ENCODE data around the gene PSMB11.

The PSMB11 gene

GRCh38 chr14:23023795-23024152 is 18.2 kb upstream of the PSMB11 start:
- Mint-ChIP-seq H3K4me3 (no peak overlapping the region), H3K9me3 (no peaks in the 10 kb centered on the region), H3K4me1 (ENCODE audit: low read depth) (peaks cover 69% of the 10 kb centered on the region), H3K27ac (peak overlapping the region; percentile 72), H3K36me3 (ENCODE audit: low read depth) (peaks cover 60% of the 10 kb centered on the region), H3K27me3 (no peaks in the 10 kb centered on the region)
- no peak for DNase-seq

GRCh38 chr14:23024612-23025075 is 17.4 kb upstream of the PSMB11 start:
- DNase-seq: no peak
- Mint-ChIP-seq H3K9me3 (no peaks in the 10 kb centered on the region), H3K4me1 (ENCODE audit: low read depth) (peaks cover 78% of the 10 kb centered on the region), H3K27me3 (no peaks in the 10 kb centered on the region), H3K27ac (peak overlapping the region; percentile 85), H3K4me3 (peak overlapping the region; percentile 36), H3K36me3 (ENCODE audit: low read depth) (peaks cover 69% of the 10 kb centered on the region)

GRCh38 chr14:23025151-23025814 is 16.7 kb upstream of the PSMB11 start:
- H3K36me3 Mint-ChIP-seq (ENCODE audit: low read depth): peaks cover 71% of the 10 kb centered on the region
- H3K4me1 Mint-ChIP-seq (ENCODE audit: low read depth): peaks cover 75% of the 10 kb centered on the region
- H3K27ac Mint-ChIP-seq: peak overlapping the region; percentile 85
- no peaks in the 10 kb centered on the region for H3K27me3 Mint-ChIP-seq
- H3K4me3 Mint-ChIP-seq: peak overlapping the region; percentile 36
- DNase-seq: no peak
- no peaks in the 10 kb centered on the region for H3K9me3 Mint-ChIP-seq

- no peaks in the 10 kb centered on the region for H3K27me3 Mint-ChIP-seq
- H3K9me3 Mint-ChIP-seq: no peaks in the 10 kb centered on the region
- H3K27ac Mint-ChIP-seq: peak overlapping the region; percentile 76
- H3K4me1 Mint-ChIP-seq (ENCODE audit: low read depth): peaks cover 69% of the 10 kb centered on the region
- peaks cover 85% of the 10 kb centered on the region for H3K36me3 Mint-ChIP-seq (ENCODE audit: low read depth)
- peak overlapping the region; percentile 43 for H3K4me3 Mint-ChIP-seq
- no peak for DNase-seq
These were observed 13.2 kb upstream of the PSMB11 start for GRCh38 chr14:23028799-23029198.

- Mint-ChIP-seq H3K4me1 (ENCODE audit: low read depth) (peaks cover 61% of the 10 kb centered on the region), H3K36me3 (ENCODE audit: low read depth) (peaks cover 73% of the 10 kb centered on the region), H3K9me3 (peaks cover 3% of the 10 kb centered on the region), H3K27me3 (no peaks in the 10 kb centered on the region), H3K4me3 (no peak overlapping the region), H3K27ac (peak overlapping the region; percentile 49)
- DNase-seq: no peak
These were observed 11.1 kb upstream of the PSMB11 start for GRCh38 chr14:23030936-23031335.

GRCh38 chr14:23033251-23033727 is 8.7 kb upstream of the PSMB11 start:
- H3K27me3 Mint-ChIP-seq: no peaks in the 10 kb centered on the region
- H3K4me1 Mint-ChIP-seq (ENCODE audit: low read depth): peaks cover 52% of the 10 kb centered on the region
- DNase-seq: no peak
- peaks cover 58% of the 10 kb centered on the region for H3K36me3 Mint-ChIP-seq (ENCODE audit: low read depth)
- peak overlapping the region; percentile 99 for H3K4me3 Mint-ChIP-seq
- H3K9me3 Mint-ChIP-seq: peaks cover 3% of the 10 kb centered on the region
- peak overlapping the region; percentile 99 for H3K27ac Mint-ChIP-seq

GRCh38 chr14:23033801-23034497 is 8.1 kb upstream of the PSMB11 start:
- no peak for DNase-seq
- peak overlapping the region; percentile 99 for H3K27ac Mint-ChIP-seq
- peaks cover 3% of the 10 kb centered on the region for H3K9me3 Mint-ChIP-seq
- peak overlapping the region; percentile 99 for H3K4me3 Mint-ChIP-seq
- H3K36me3 Mint-ChIP-seq (ENCODE audit: low read depth): peaks cover 52% of the 10 kb centered on the region
- H3K27me3 Mint-ChIP-seq: no peaks in the 10 kb centered on the region
- peaks cover 46% of the 10 kb centered on the region for H3K4me1 Mint-ChIP-seq (ENCODE audit: low read depth)

GRCh38 chr14:23034498-23035302 is 7.3 kb upstream of the PSMB11 start, which contains the start of gene PSMB5:
TSS of gene PSMB5 (minus strand) at chr14:23034900. CDS start at chr14:23034881, 19 bp downstream.
- Mint-ChIP-seq H3K4me3 (peak within 1 kb of the TSS; percentile 99), H3K27me3 (no peaks in the 10 kb centered on the region), H3K27ac (peak within 1 kb of the TSS; percentile 99), H3K36me3 (ENCODE audit: low read depth) (peaks cover 45% of the 10 kb centered on the region), H3K4me1 (ENCODE audit: low read depth) (peaks cover 40% of the 10 kb centered on the region), H3K9me3 (peaks cover 3% of the 10 kb centered on the region)
- peak; percentile 87 for DNase-seq

- peak overlapping the region; percentile 99 for H3K27ac Mint-ChIP-seq
- peaks cover 41% of the 10 kb centered on the region for H3K36me3 Mint-ChIP-seq (ENCODE audit: low read depth)
- DNase-seq: no peak
- peak overlapping the region; percentile 99 for H3K4me3 Mint-ChIP-seq
- H3K4me1 Mint-ChIP-seq (ENCODE audit: low read depth): peaks cover 38% of the 10 kb centered on the region
- H3K27me3 Mint-ChIP-seq: no peaks in the 10 kb centered on the region
- H3K9me3 Mint-ChIP-seq: peaks cover 3% of the 10 kb centered on the region
These were observed 6.5 kb upstream of the PSMB11 start for GRCh38 chr14:23035303-23036144.

GRCh38 chr14:23040100-23040499 is 1.9 kb upstream of the PSMB11 start:
- no peak for DNase-seq
- Mint-ChIP-seq H3K4me3 (no peak overlapping the region), H3K36me3 (ENCODE audit: low read depth) (no peaks in the 10 kb centered on the region), H3K4me1 (ENCODE audit: low read depth) (peaks cover 8% of the 10 kb centered on the region), H3K27me3 (no peaks in the 10 kb centered on the region), H3K27ac (no peak overlapping the region), H3K9me3 (peaks cover 3% of the 10 kb centered on the region)

- H3K27ac Mint-ChIP-seq: no peak overlapping the region
These were observed 283 bp upstream of the PSMB11 start for GRCh38 chr14:23041729-23042128.

GRCh38 chr14:23043145-23043544 is 1.1 kb downstream of the PSMB11 start:
- no peak overlapping the region for H3K4me3 Mint-ChIP-seq
- DNase-seq: no peak
- H3K9me3 Mint-ChIP-seq: no peaks in the 10 kb centered on the region
- H3K27ac Mint-ChIP-seq: no peak overlapping the region
- no peaks in the 10 kb centered on the region for H3K36me3 Mint-ChIP-seq (ENCODE audit: low read depth)
- no peaks in the 10 kb centered on the region for H3K4me1 Mint-ChIP-seq (ENCODE audit: low read depth)
- no peaks in the 10 kb centered on the region for H3K27me3 Mint-ChIP-seq

More at GRCh38 chr14:23041729-23042128, 283 bp upstream of the PSMB11 start:
- no peak overlapping the region for H3K4me3 Mint-ChIP-seq
- H3K4me1 Mint-ChIP-seq (ENCODE audit: low read depth): no peaks in the 10 kb centered on the region
- H3K27me3 Mint-ChIP-seq: no peaks in the 10 kb centered on the region
- H3K36me3 Mint-ChIP-seq (ENCODE audit: low read depth): no peaks in the 10 kb centered on the region
- H3K9me3 Mint-ChIP-seq: no peaks in the 10 kb centered on the region
- DNase-seq: no peak

- no peaks in the 10 kb centered on the region for H3K36me3 Mint-ChIP-seq (ENCODE audit: low read depth)
- no peaks in the 10 kb centered on the region for H3K27me3 Mint-ChIP-seq
- DNase-seq: no peak
- no peaks in the 10 kb centered on the region for H3K4me1 Mint-ChIP-seq (ENCODE audit: low read depth)
- H3K4me3 Mint-ChIP-seq: no peak overlapping the region
- no peak overlapping the region for H3K27ac Mint-ChIP-seq
- no peaks in the 10 kb centered on the region for H3K9me3 Mint-ChIP-seq
These were observed 1.7 kb downstream of the PSMB11 start for GRCh38 chr14:23043754-23044153.

GRCh38 chr14:23044840-23045239 is 2.8 kb downstream of the PSMB11 start:
- no peaks in the 10 kb centered on the region for H3K9me3 Mint-ChIP-seq
- no peak for DNase-seq
- no peaks in the 10 kb centered on the region for H3K4me1 Mint-ChIP-seq (ENCODE audit: low read depth)
- no peaks in the 10 kb centered on the region for H3K27me3 Mint-ChIP-seq
- H3K36me3 Mint-ChIP-seq (ENCODE audit: low read depth): no peaks in the 10 kb centered on the region
- H3K27ac Mint-ChIP-seq: no peak overlapping the region
- no peak overlapping the region for H3K4me3 Mint-ChIP-seq

All from activated T-cell treated with anti-CD3 and anti-CD28 coated beads, Interleukin-2, amount 50 U/mL, for 24 hours (primary cell).